Neural progenitor cell (in vitro differentiated cells): ENCODE results near the gene LRRC49.

Experiments
- CTCF ChIP-seq: fragments of 200-600 bp; sonication (generic); IDR thresholded peaks from 2 replicates; pipeline ENCODE4 v1.5.1; 2017; ENCODE audit warnings: antibody characterized with exemption, mild to moderate bottlenecking
- EZH2 ChIP-seq: fragments of 200-600 bp; sonication (generic); IDR thresholded peaks from 2 replicates; pipeline ENCODE4 v1.6.1; 2017; ENCODE audit warnings: antibody characterized with exemption, mild to moderate bottlenecking, moderate library complexity

GRCh38 chr15:70867911-70868467, 24.6 kb upstream of the LRRC49 start:
- TF ChIP-seq CTCF (no peak), EZH2 (no peak)
